HG02678 (cell line): Measurements from ENCODE around the gene DHODH.

Experiments used
- ATAC-seq: cut with Tn5 transposase; IDR thresholded peaks from one replicate; pipeline ENCODE4 v1.9.1; 2021; ENCODE audit warnings: mild to moderate bottlenecking, moderate library complexity; ENCODE audit not compliant: unreplicated experiment

Gene DHODH

GRCh38 chr16:72013389-72013788 is 4.8 kb downstream of the DHODH start:
- no peak for ATAC-seq

- ATAC-seq, result no peak
These were observed 5.5 kb downstream of the DHODH start for GRCh38 chr16:72013888-72014581.

- no peak for ATAC-seq
These were observed 6.1 kb downstream of the DHODH start for GRCh38 chr16:72014675-72015074.

- ATAC-seq, result no peak
These were observed 6.6 kb downstream of the DHODH start for GRCh38 chr16:72015124-72015523.

- no peak for ATAC-seq
These were observed 9.9 kb downstream of the DHODH start for GRCh38 chr16:72018470-72018869.

GRCh38 chr16:72021043-72021442 is 12.5 kb downstream of the DHODH start:
- ATAC-seq, result no peak

GRCh38 chr16:72022127-72022526 is 13.6 kb downstream of the DHODH start:
- no peak for ATAC-seq

GRCh38 chr16:72023962-72024361 is 15.4 kb downstream of the DHODH start:
- no peak for ATAC-seq

- ATAC-seq, result no peak
These were observed 16.4 kb downstream of the DHODH start for GRCh38 chr16:72024862-72025382.

GRCh38 chr16:72025404-72026114 is 17.0 kb downstream of the DHODH start:
- no peak for ATAC-seq

GRCh38 chr16:72027669-72028378 is 19.3 kb downstream of the DHODH start:
- ATAC-seq, result no peak

- ATAC-seq, result no peak
These were observed 21.2 kb downstream of the DHODH start for GRCh38 chr16:72029567-72030271.

GRCh38 chr16:72033437-72033836 is 24.9 kb downstream of the DHODH start:
- ATAC-seq, result no peak

GRCh38 chr16:72036098-72036497 is 27.6 kb downstream of the DHODH start:
- no peak for ATAC-seq

- ATAC-seq, result no peak
These were observed 33.7 kb downstream of the DHODH start for GRCh38 chr16:72042157-72042660.

- no peak for ATAC-seq
These were observed 34.5 kb downstream of the DHODH start for GRCh38 chr16:72043058-72043457.

- ATAC-seq, result no peak
These were observed 35.0 kb downstream of the DHODH start for GRCh38 chr16:72043539-72043938.

- no peak for ATAC-seq
These were observed 35.8 kb downstream of the DHODH start for GRCh38 chr16:72044296-72044695.

GRCh38 chr16:72044825-72045359 is 36.3 kb downstream of the DHODH start:
- ATAC-seq, result no peak

- no peak for ATAC-seq
These were observed 40.6 kb downstream of the DHODH start for GRCh38 chr16:72049110-72049509.
